GM19467 (cell line): ENCODE data around the gene ZFAND2A.

Experiments used
- ATAC-seq: cut with Tn5 transposase; IDR thresholded peaks from one replicate; pipeline ENCODE4 v1.9.1; 2021; ENCODE audit warnings: mild to moderate bottlenecking, moderate library complexity; ENCODE audit not compliant: unreplicated experiment

ZFAND2A gene

DNA sequence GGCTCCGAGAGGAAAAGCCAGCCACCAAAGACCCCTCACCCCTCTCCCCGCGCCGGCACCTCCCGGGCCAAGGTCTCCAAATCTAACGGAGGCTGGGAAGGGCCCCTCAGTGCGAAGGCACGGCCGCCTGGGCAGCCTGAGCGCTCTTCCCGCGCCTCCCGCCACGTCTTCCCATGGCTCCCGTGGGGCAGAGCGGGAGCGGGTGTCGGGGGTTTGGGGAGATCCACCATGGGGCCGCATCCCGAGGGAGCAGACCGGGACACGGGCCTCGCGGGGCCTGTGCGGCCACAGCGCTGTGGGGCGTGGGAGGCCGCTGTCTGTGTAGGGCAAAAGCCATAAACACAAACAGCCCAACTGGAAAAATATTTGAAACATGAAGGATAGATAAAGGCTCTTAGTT, 49.6 kb downstream of the ZFAND2A start:
- no peak for ATAC-seq

DNA sequence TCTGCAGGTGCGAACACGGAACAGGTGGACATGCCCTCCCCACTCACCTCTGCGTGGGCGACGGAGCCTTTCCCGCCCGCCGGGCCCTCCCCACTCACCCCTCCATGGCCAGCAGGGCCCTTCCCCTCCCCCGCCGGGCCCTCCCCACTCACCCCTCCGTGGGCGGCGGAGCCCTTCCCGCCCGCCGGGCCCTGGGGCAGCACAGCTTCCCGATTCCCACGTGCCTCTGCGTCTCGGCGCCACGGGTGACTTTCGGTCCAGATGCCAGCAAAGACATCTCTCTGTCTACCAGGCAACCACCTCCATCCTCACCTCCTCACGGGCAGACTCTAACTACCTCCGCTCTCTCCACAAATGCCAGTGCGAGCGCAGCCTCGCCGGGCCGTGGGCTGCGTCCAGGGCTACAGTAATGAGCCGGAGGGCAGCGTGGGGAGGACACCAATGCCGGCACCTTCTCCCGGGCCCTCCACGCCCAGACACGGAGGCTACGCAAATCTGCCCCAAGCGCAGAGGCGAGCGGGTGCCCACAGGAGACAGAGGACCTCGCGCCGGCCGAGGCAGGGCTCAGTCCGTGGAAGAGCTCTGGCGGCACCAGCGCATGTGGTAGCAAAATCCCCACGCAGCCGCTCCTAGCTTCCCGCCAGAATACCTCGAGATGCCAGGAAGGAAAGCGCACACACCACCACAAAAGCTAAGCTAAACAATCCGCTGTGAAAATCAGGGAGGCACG, 50.2 kb downstream of the ZFAND2A start:
- no peak for ATAC-seq

DNA sequence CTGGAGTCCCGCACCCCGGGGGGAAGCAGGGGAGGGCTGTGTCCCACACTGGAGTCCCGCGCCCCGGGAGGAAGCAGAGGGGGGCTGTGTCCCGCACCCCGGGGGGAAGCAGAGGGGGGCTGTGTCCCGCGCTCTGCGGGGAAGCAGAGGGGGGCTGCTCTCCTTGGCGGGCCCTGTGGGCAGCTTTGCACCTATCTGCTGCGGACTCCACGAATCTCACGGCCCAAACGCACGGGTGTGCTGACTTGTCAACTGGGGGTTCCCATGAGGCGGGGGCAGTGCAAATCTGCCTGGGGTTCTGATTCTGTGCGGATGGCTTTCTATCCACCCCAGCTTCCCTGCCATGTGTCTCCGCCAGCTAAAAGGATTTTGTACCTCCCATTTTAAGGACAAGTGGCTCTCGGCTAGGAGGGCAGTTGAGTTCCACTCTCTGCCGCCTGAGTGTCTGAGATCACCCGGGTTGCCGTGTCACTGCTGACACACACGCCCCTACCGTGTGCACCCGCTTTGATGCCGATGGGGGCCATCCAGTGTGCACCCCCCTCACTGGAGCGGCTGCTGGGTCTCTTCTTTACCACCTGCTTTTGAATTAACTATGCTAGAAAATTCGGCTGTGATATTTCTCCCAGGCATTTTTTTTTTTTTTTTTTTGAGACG, 51.6 kb downstream of the ZFAND2A start:
- ATAC-seq = no peak

GRCh38 chr7:1106793-1107421, 53.1 kb downstream of the ZFAND2A start:
- ATAC-seq = no peak

GRCh38 chr7:1106063-1106792, 53.8 kb downstream of the ZFAND2A start:
- ATAC-seq = no peak

- ATAC-seq = peak; percentile 41
These were observed 54.8 kb downstream of the ZFAND2A start for GRCh38 chr7:1105189-1105588.

DNA sequence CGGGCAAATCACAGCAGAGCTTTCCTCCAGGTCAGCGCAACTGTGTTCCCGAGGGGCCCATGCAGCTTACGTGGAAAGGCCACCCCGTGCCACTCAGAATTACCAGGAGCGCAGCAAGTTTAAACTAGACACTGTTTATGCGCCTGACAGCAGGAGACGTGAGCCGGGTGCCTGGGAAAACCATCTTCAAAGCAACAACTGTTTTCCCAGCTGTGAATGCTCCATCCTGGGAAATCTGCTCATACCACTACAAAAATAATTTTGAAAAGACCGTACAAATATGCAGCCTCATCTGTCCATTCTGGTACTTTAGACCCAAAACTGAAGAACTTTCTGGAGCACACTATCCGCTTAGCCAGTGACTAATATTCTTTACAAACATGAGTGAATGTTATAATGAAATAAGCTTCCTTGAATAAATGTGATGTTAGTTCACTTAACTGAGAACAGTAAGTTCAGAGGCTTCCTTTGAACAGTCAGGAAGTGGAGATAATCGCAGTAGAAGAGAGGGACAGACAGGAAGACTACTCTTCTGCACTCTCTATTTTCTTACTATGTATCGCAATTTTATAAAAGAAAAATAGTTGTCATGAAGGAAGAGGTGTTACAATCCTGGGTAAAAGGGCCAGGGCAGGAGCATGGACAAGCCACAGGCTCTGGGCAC, 55.3 kb downstream of the ZFAND2A start:
- ATAC-seq = no peak

DNA sequence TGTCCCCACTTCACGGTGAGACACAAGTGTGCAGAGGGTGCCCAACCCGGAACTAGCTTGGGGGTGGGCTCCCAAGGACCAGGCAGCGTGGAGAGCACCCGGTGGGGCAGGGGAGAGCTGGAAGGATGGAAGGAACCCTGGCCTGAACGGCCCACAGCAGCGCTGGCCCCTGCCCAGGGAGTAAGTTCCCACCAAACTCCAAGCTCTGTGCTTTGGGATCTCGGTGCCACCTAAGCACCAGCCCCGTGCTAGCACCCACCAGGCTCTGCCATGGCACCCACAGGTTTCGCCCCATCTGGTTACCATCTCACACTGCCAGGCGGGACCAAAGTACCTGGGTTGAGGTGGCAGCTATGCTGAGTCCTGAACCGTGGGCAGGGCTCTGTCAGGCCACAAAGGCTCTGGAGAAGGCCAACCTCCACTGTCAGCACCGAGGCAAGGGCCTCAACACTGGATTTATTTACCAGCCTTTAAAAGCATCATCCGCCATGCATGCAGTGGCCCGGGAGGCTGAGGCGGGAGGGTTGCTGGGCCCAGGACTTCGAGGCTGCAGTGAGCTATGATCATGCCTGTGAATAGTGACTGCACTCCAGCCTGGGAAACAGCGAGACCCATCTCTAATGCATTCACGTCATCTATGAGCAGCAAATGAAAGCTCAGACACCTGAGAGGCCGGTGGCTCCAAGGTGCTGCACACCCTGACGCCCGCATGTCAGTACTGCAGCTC, 56.0 kb downstream of the ZFAND2A start:
- no peak for ATAC-seq

DNA sequence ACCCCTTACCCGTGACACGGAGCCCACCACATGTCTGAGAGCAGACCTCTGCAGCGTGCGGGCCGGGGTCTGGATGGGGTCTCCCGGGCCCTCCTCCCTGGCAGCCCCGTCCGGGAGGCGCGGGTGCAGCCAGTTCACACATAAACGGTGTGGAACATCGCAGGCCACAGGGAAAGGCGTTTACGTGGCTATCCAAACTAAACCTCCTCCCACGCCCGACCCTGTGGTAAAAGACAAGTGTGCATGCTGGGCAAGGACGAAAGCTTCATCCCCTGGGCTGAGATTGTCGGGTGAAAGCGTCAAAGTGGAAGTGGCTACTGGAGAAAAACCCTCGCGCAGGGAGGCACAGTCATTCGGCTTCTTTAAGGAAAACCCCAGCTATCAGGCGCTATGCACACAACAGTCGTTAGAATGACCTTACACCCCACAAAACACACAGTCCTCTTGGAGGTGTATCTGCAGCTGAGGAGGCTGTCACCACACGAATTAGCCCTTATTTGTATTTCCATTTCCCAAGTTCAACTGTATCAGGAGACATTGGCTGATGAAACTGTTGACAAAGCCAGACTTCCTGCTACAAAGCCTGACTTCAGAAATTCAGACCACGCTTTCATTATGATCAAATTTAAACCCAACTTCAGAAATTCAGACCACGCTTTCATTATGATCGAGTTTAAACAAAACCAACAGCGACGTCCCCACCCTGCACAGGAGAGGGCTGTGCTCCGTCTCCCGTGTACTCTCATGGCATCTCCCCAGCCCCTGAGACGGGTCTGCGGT, 56.8 kb downstream of the ZFAND2A start:
- no peak for ATAC-seq
